ENCODE measurements around the gene TMEM132C. TPM values are rescaled to one million over a fixed set of nuclear protein-coding genes. Genes with fewer than 3 reads are reported as not detected.

TMEM132C gene
- total RNA-seq, 1 donor from 2014 or later, result 0.10 TPM

DNA sequence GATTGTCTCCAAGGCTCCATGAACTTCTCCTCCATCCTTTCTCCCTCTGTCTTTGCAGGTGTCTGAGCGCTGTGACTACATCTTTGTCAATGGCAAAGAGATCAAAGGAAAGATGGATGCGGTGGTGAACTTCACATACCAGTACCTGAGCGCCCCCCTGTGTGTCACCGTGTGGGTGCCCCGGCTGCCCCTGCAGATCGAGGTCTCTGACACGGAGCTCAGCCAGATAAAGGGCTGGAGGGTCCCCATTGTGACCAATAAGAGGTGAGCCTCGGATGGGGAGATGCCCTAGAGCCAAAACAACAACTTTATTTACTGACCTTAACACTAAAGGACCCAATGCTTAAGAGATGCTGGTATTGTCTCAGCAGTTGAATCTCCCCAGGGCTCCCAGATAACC, 426.8 kb downstream of the TMEM132C start:
- DNase-seq (ENCODE audit: low spot score) (no peak), ATAC-seq (no peak)

DNA sequence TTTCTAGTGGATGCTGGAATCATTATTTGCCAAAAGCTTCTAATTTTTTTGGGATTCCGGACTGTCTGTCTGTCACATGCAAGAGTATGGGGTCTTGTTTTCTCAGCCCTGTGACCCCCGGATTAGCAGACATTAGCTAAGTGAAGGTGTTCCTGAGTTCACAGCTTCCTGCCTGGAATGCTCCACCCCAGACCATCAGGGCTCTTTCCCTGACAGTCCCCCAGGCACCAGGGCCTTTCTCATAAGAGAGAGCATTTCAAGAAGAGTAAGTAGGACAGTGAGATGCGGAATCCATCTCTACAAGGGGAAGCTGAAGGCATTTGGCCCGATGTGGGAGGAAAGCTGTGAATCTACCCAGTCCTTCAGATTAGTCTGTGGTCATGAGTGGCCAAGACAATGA, 427.5 kb downstream of the TMEM132C start:
- DNase-seq (ENCODE audit: low spot score), result no peak
- ATAC-seq, result no peak

GRCh38 chr12:128695697-128696096, 428.7 kb downstream of the TMEM132C start:
- DNase-seq (ENCODE audit: low spot score) (no peak), ATAC-seq (no peak)

DNA sequence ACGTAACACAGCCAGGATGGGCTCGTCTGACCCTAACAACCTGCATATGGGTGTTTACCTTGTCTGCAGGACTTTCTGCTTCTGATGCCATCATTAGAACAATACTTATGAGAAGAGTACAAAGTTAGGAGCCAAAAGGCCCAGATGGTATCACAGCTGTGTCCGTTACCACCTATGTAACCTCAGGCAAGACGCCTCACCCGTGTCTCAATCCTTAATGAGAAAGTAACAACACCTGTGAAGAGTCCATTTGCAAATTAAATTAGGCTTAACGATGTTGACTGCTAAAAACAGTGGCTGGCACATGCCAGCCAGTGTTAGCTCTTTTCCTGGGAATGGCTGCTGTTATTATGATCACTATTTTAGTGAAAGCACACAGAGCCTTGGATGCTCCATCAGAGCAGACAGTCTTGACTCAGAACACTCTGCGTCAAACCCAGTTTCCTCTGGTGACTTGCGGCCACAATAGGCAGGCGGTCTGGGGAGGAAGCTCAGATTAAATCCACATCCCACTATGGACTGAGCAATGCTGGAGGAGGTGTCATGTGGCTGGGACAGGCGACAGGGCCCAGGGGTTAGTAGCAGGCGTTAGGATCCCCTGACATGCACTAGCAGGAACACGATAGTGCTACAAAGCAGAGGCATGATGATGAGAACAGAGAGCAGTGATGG, 431.5 kb downstream of the TMEM132C start:
- DNase-seq (ENCODE audit: low spot score), result no peak
- no peak for ATAC-seq

DNA sequence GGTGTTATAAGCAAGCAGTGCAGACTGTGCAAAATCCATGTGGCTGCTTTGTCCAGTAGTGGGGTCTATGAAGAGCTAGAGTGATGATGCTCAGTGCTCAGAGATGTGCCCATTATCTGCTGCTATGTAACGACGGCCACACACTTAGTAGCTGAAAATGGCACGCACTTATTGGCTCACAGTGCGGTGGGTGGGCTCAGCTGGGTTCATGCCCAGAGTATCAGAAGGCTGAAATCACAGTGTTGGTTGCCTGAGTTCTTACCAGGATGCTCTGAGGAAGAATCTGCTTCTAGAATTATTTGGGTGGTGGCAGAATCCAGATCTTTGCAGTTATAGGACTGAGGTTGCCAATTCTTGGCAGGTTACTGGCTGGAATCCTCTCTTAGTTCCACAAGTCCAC, 432.1 kb downstream of the TMEM132C start:
- DNase-seq (ENCODE audit: low spot score), result no peak
- no peak for ATAC-seq

- DNase-seq (ENCODE audit: low spot score), result no peak
- ATAC-seq, result no peak
These were observed 435.4 kb downstream of the TMEM132C start for GRCh38 chr12:128702371-128702770.

DNA sequence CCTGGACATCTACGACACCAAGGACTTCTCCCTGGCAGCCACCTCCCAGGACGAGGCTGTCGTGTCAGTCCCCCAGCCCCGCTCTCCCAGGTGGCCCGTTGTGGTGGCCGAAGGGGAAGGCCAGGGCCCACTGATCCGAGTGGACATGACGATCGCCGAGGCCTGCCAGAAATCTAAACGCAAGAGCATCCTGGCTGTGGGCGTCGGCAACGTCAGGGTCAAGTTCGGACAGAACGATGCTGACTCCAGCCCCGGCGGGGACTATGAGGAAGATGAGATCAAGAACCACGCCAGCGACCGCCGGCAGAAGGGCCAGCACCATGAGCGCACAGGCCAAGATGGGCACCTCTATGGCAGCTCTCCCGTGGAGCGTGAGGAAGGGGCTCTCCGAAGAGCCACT, 438.2 kb downstream of the TMEM132C start:
- DNase-seq (ENCODE audit: low spot score), result no peak
- no peak for ATAC-seq

GRCh38 chr12:128707488-128707887, 440.5 kb downstream of the TMEM132C start:
- ATAC-seq, result no peak
- DNase-seq (ENCODE audit: low spot score), result no peak

GRCh38 chr12:128708789-128709188, 441.8 kb downstream of the TMEM132C start:
- DNase-seq (ENCODE audit: low spot score), result no peak
- ATAC-seq, result no peak

- DNase-seq (ENCODE audit: low spot score) (no peak), ATAC-seq (no peak)
These were observed 442.7 kb downstream of the TMEM132C start for GRCh38 chr12:128709660-128710059.

DNA sequence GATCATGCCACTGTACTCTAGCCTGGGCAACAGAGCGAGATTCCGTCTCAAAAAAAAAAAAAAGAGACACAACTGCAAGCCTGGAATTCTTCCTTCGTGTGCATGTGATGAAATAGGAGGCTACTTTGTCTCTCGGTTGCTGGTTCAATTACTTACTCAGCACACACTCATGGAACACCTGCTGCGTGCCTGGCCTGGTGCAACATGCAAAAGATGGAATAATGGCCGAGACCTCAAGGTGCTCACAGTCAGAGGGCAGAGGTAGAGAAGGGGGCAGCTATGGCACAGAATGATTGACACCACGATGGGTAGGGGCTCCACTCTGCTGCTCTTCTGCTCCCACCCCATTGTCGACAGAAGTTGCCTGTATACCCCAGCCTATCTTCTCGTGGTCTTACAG, 444.5 kb downstream of the TMEM132C start:
- DNase-seq (ENCODE audit: low spot score) (no peak), ATAC-seq (no peak)

DNA sequence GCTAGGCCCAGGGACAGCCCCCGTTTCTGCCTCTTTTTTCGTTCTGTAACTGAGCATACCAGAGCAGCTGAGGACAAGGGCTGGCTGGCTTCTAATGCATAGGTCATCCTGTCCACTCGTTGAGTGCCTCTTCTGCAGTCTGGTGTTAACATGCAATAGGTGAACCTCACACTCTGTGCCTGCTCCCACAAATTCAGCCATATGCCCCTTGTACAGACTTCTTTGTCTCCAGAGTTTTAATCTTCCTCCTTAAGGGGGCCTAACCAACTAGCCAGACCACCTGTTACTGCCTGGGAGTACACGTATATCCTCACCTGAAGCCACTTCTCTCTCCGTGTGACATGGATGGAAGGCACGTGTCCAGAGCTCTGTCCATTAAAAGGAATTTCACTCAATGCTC, 445.7 kb downstream of the TMEM132C start:
- ATAC-seq, result no peak

GRCh38 chr12:128715485-128715884, 448.5 kb downstream of the TMEM132C start:
- DNase-seq (ENCODE audit: low spot score), result no peak
- ATAC-seq, result no peak

More for the DNA sequence above, 445.7 kb downstream of the TMEM132C start:
- no peak for DNase-seq (ENCODE audit: low spot score)

- DNase-seq (ENCODE audit: low spot score) (no peak), ATAC-seq (no peak)
These were observed 457.6 kb downstream of the TMEM132C start for GRCh38 chr12:128724468-128725046.

GRCh38 chr12:128726886-128727285, 459.9 kb downstream of the TMEM132C start:
- ATAC-seq, result no peak

DNA sequence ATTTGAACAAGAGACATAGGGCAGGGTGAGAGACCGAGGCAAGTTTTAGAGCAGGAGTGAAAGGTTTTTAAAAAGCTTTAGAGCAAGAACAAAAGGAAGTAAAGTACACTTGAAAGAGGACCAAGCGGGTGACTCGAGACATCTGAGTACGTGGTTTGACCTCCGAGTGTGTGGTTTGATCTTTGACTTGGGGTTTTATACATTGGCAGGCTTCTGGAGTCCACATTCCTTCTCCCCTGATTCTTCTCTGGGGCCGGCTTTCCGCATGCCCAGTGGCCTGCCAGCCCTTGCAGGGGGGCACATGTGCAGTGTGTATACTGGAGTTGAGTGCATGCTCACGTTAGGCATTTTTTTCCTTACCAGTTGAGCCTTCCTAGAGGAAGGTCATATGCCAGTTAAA, 460.5 kb downstream of the TMEM132C start:
- DNase-seq (ENCODE audit: low spot score), result no peak
- ATAC-seq, result no peak

More at GRCh38 chr12:128726886-128727285, 459.9 kb downstream of the TMEM132C start:
- no peak for DNase-seq (ENCODE audit: low spot score)

DNA sequence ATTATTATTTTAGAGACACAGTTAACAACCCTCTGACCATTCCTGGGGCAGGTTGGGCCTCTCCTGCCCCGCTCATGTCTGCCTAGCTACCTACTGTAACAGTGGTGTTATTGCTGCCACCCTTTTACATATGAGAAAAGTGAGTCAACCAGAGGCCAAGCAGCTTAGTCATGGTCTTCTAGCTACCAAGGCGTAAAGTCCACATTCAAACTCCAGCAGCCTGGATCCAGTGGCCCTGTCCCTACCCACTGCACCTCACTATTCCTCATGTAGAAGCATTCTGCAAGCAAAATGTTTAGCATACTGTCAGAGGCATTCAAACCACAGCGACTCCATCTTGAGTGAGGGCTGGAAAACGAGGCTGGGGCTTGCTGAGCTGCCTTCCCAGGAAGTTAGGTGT, 461.0 kb downstream of the TMEM132C start:
- DNase-seq (ENCODE audit: low spot score) (no peak), ATAC-seq (no peak)

DNA sequence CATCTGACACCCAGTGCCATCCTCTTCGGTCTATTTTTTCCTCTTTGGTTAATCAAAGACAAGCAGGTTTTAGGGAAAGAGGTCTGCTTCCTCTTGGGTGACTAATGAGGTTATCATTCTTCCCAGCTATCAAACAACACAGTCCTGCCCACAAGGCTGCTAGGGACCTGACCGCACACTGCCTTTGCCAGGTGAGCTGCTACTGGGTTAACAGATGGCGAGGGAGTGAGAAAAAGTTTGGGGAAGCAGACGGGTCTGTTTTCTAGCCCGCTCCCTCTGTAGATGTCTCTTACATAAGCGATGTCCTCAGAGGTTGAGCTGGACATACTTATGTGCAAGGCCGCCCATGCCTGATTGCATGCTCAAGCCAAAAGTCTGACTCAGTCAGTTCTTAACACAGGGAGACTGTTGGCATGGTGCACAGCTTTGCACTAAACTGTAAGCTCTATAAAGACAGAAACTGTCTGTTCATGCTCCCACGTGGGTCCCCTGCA, 462.7 kb downstream of the TMEM132C start:
- no peak for ATAC-seq
- no peak for DNase-seq (ENCODE audit: low spot score)

GRCh38 chr12:128734371-128734770, 467.4 kb downstream of the TMEM132C start:
- ATAC-seq (no peak), DNase-seq (ENCODE audit: low spot score) (no peak)

DNA sequence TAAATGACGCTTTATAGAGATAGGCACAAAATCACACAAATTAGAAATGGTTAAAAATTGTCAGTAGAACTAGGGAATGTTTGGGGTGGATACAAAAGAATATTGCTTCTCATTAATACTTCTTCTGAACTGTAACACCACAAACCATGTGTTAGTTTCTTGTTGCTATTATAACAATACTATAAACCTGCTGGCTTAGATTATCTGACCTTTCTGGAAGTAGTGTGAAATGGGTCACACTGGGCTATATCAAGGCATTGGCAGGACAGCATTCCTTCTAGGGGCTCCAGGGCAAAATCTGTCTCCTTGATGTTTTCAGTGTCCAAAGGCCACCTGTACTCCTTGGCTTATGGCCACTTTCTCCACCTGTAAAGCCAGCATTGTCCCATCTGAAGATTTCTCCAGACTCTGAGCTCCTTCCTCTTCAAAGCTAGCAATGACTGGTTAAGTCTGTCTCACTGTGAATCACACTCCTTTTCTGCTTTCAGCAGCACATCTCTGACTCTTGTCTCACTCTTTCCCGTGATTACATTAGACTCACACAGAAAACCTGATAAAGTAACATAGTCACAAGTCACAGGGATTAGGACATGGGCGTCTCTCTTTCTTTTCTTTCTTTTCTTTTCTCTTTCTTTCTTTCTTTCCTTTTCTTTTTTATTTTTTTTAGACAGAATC, 470.5 kb downstream of the TMEM132C start:
- no peak for DNase-seq (ENCODE audit: low spot score)
- no peak for ATAC-seq

GRCh38 chr12:128743916-128744315, 476.9 kb downstream of the TMEM132C start:
- ATAC-seq (no peak), DNase-seq (ENCODE audit: low spot score) (no peak)

Data from left lobe of liver (tissue), 2 donors.